GM23338 (cell line): Measurements from ENCODE around the gene CHD9.

ENCODE experiments used
- EZH2 ChIP-seq: fragments of 200-600 bp; sonication (generic); IDR thresholded peaks from one replicate; pipeline ENCODE4 v1.8.0; 2017; ENCODE audit warnings: antibody characterized with exemption, mild to moderate bottlenecking, low read depth; ENCODE audit not compliant: unreplicated experiment
- EZH2phosphoT487 ChIP-seq: fragments of 200-600 bp; sonication (generic); IDR thresholded peaks from one replicate; pipeline ENCODE4 v1.8.1; 2018; ENCODE audit warnings: antibody characterized with exemption; ENCODE audit not compliant: unreplicated experiment
- POLR2AphosphoS5 ChIP-seq: IDR thresholded peaks from 2 replicates; pipeline ENCODE4 v1.6.1; 2016; ENCODE audit warnings: antibody characterized with exemption, low read depth
- TF ChIP-seq, protein P1 (sequence below), 2 experiments: fragments of 200-600 bp in 1 of 2; sonication (generic) in 1 of 2; conservative IDR thresholded peaks; 2 replicates each; pipeline versions ENCODE4 v1.5.1 to v1.6.1; 2016 to 2017; ENCODE audit warnings: antibody characterized with exemption in 2 of 2, low read depth in 2 of 2, mild to moderate bottlenecking in 2 of 2, moderate library complexity in 1 of 2

DNA sequence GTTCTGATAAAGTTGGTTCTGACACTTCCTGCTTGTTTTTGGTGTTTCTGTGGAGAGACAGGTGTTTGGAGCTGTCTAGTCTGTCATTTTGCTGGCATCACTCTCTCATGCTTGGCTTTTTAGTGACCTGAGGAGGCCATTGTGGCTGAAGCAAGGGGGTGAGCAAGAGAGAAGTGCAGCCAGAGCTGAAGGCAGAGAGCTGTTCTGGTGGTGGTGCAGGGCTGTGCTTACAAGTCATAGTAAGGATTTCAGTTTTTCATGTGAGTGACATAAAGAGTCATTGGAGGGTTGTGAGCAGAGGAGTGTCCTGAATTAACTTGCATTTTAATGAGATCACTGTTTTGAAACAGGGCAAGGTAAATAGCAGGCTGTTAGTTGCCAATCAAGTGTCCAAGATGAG is 97.5 kb downstream of the CHD9 start:
- no peak for TF ChIP-seq EZH2
- TF ChIP-seq, protein P1, sequence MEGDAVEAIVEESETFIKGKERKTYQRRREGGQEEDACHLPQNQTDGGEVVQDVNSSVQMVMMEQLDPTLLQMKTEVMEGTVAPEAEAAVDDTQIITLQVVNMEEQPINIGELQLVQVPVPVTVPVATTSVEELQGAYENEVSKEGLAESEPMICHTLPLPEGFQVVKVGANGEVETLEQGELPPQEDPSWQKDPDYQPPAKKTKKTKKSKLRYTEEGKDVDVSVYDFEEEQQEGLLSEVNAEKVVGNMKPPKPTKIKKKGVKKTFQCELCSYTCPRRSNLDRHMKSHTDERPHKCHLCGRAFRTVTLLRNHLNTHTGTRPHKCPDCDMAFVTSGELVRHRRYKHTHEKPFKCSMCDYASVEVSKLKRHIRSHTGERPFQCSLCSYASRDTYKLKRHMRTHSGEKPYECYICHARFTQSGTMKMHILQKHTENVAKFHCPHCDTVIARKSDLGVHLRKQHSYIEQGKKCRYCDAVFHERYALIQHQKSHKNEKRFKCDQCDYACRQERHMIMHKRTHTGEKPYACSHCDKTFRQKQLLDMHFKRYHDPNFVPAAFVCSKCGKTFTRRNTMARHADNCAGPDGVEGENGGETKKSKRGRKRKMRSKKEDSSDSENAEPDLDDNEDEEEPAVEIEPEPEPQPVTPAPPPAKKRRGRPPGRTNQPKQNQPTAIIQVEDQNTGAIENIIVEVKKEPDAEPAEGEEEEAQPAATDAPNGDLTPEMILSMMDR (conservative IDR thresholded peaks at IDR 0.05; ENCODE audit: low read depth in 2 of 2), result no peak
- no peak for TF ChIP-seq POLR2AphosphoS5
- no peak for TF ChIP-seq EZH2phosphoT487
